ENCODE results near the gene DUSP2.
A peak's percentile ranks its signal among the peaks of the same experiment; 100 is the strongest.

The DUSP2 gene

DNA sequence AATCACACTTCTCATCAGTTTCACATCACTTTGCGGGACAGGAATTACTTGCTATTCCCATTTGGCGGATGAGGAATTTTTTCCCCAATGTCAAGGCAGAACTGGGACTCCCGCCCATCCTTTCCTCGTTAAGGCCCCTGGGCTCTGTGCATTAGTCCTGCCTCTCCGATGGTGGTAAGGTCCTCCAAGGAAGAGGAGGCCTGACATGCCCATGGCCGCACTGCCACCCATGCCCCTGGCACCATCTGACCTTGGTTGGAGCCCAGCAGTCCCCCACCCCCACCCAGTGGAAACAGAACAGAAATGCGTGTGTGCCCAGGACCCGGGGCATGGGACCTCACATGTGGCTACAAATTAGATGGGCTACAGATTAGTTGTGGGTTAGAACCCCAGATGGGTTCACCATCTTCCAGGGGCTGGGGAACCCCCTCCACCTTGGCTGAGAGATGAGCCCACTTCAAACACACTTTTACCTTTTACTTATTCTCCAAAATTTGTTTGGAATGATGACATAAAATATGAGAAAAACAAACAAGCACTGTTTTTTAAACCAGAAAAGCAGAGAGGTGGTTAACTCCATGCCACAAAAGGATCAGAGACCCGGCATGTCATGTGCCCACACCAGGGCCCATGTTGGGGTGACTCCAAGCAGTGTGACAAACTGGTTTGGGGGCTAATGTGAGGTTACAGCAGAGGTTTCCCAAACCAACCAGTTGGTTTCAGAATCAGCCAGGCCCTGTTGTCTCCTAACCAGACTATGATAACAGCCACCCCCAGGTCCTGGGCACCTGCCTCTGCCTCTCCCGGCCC lies 11.0 kb upstream of the DUSP2 start:
- no peak overlapping the region for H3K4me3 ChIP-seq (ENCODE audit: low read depth, low read length)
- no peaks in the 10 kb centered on the region for H3K36me3 ChIP-seq
- H3K27me3 ChIP-seq (ENCODE audit: insufficient read depth, low read depth, severe bottlenecking) = no peaks in the 10 kb centered on the region
- H3K9me3 ChIP-seq (ENCODE audit: severe bottlenecking) = no peaks in the 10 kb centered on the region
- DNase-seq = no peak
- peak overlapping the region; percentile 94 for H3K27ac ChIP-seq
- TF ChIP-seq CTCF (IDR thresholded peaks at IDR 0.05; ENCODE audit: low read depth, low read length) = no peak

DNA sequence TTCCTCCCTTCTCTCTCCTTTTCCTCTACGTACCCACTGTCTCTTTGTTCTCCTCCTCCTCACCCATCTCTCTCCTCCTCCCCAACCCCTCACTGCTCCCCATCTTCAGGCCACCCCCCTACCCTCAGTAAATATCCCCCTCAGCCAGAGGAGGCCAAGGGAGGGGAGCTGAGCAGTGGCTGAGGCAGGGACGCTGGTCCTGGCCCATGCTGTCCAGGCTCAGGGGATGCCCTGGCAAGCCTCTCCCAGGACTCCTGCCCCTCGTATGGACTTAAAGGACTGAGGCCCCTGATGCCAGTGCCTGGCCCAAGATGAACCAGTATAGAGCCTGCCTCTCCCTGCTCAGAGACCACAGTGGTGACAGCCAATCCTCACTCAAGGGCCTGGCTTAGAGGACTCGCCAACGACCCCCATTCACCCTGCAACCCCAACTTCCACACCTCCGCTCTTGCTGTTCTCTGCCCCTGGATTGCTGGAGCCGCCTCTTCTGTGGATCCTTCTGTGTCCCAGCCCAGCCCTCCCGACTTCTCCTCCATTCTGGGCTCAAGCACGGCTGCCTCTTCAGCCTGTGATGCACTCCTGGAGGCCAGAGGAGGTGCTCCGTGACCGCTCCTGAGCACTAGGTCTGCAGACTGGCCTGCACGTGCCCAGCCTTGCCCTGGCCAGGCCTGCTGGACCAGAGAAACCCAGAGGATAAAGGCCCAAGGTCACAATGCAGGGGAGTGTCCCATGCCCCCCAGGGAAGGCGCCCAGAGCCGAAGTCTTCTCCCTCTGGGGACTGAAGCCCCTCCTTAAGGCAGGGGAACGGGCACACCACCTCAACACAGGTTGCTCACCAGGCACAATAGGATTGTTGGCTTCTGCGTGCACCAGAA lies 9.5 kb upstream of the DUSP2 start:
- peak; percentile 62 for DNase-seq
- H3K27ac ChIP-seq = peak overlapping the region; percentile 94
- H3K36me3 ChIP-seq = no peaks in the 10 kb centered on the region
- no peak overlapping the region for H3K4me3 ChIP-seq (ENCODE audit: low read depth, low read length)
- H3K27me3 ChIP-seq (ENCODE audit: insufficient read depth, low read depth, severe bottlenecking) = no peaks in the 10 kb centered on the region
- peak; percentile 24; the same call in 1 of the 2 replicates for TF ChIP-seq CTCF (IDR thresholded peaks at IDR 0.05; ENCODE audit: low read depth, low read length)
- H3K9me3 ChIP-seq (ENCODE audit: severe bottlenecking) = no peaks in the 10 kb centered on the region

DNA sequence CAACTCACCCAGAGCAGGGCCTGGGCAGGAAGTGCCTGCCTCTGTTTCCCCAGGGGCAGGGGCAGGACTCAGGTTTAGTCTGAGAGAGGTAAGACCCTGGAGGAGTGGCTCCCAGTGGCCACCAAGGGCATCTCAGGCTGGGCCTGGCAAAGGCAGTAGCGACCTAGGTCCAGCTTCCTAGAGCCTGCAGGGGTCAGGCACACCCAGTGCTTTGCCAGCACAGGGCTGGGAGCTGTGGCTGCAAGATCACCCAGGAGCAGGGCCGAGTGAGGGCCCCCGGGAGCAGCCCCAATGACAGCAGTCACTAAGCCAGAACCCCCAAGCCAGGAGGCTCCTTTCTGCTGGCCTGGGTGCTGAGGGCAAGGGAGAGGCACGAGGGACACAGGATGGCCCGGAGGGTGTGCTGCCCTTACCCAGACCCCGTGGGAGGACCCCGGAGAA lies 8.8 kb upstream of the DUSP2 start:
- DNase-seq = peak; percentile 63
- peak; percentile 55 for TF ChIP-seq CTCF (IDR thresholded peaks at IDR 0.05; ENCODE audit: low read depth, low read length)
- H3K36me3 ChIP-seq = no peaks in the 10 kb centered on the region
- H3K4me3 ChIP-seq (ENCODE audit: low read depth, low read length) = no peak overlapping the region
- peak overlapping the region; percentile 94 for H3K27ac ChIP-seq
- H3K27me3 ChIP-seq (ENCODE audit: insufficient read depth, low read depth, severe bottlenecking) = no peaks in the 10 kb centered on the region
- no peaks in the 10 kb centered on the region for H3K9me3 ChIP-seq (ENCODE audit: severe bottlenecking)

DNA sequence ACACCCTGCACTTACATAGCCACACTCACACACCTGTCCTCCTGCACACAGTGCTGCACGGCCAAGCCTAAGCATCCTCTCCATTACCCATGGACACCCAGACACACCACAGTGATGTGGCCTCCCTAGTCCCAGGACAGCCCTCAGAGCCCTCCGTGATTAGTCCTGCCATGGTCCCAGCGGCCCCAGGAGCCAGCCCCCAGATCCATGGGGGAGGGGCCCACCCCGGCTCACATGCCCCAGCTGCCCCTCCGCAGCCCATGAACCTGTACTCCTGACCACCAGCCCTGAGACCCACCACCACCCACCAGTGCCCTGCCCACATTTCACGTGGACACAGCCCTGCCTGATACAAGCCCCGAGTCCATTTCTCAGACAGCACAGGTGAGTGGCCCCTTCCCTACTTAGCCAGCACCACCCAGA lies 8.1 kb upstream of the DUSP2 start:
- no peaks in the 10 kb centered on the region for H3K36me3 ChIP-seq
- no peaks in the 10 kb centered on the region for H3K9me3 ChIP-seq (ENCODE audit: severe bottlenecking)
- no peak for TF ChIP-seq CTCF (IDR thresholded peaks at IDR 0.05; ENCODE audit: low read depth, low read length)
- H3K27ac ChIP-seq = peak overlapping the region; percentile 94
- no peak overlapping the region for H3K4me3 ChIP-seq (ENCODE audit: low read depth, low read length)
- no peaks in the 10 kb centered on the region for H3K27me3 ChIP-seq (ENCODE audit: insufficient read depth, low read depth, severe bottlenecking)
- DNase-seq = peak; percentile 78

GRCh38 chr2:96152304-96153161 lies 7.3 kb upstream of the DUSP2 start:
- no peaks in the 10 kb centered on the region for H3K9me3 ChIP-seq (ENCODE audit: severe bottlenecking)
- H3K36me3 ChIP-seq = no peaks in the 10 kb centered on the region
- H3K27me3 ChIP-seq (ENCODE audit: insufficient read depth, low read depth, severe bottlenecking) = no peaks in the 10 kb centered on the region
- H3K27ac ChIP-seq = peak overlapping the region; percentile 94
- DNase-seq = peak; percentile 98
- TF ChIP-seq CTCF (IDR thresholded peaks at IDR 0.05; ENCODE audit: low read depth, low read length) = no peak
- no peak overlapping the region for H3K4me3 ChIP-seq (ENCODE audit: low read depth, low read length)
